Stomach (tissue), 4 donors: ENCODE measurements around the gene NPIPA2.
"Not testable (repeated sequence)": the region's sequence is repeated elsewhere in the genome, so short reads cannot be mapped to it uniquely, and the experiment has no call there.

ENCODE experiments used
- CTCF ChIP-seq, 7 experiments: fragments of 450-650 bp in 4 of 7; fragments of 200-600 bp in 3 of 7; sonication (generic) in 3 of 7; IDR thresholded peaks; one replicate each; pipeline ENCODE4 v1.5.1; 2016 to 2019; ENCODE audit warnings: antibody characterized with exemption in 7 of 7, control low read depth in 2 of 7, mild to moderate bottlenecking in 1 of 7
- EP300 ChIP-seq: sonication (generic); formaldehyde crosslinking; IDR thresholded peaks from one replicate; pipeline ENCODE4 v1.6.1; 2017; ENCODE audit warnings: antibody characterized with exemption
- POLR2A ChIP-seq, 4 donors: fragments of 450-650 bp; IDR thresholded peaks; one replicate each; pipeline ENCODE4 v1.6.1; 2016; ENCODE audit warnings: antibody characterized with exemption in 4 of 4, control low read depth in 2 of 4, mild to moderate bottlenecking in 1 of 4, moderate library complexity in 1 of 4
- POLR2AphosphoS5 ChIP-seq, 3 donors: sonication (generic); formaldehyde crosslinking; IDR thresholded peaks; one replicate each; pipeline ENCODE4 v1.6.1; 2016; ENCODE audit warnings: antibody characterized with exemption in 3 of 3

- TF ChIP-seq CTCF (IDR thresholded peaks at IDR 0.05); POLR2A (IDR thresholded peaks at IDR 0.05); EP300; POLR2AphosphoS5 (IDR thresholded peaks at IDR 0.05): not testable (repeated sequence)
Observed at GRCh38 chr16:14702672-14703071, 39.7 kb upstream of the NPIPA2 start.
